Esophagus (tissue), 2 donors: ENCODE data around the gene ADGRL2. TPM values are rescaled to one million over a fixed set of nuclear protein-coding genes. Genes with fewer than 3 reads are reported as not detected.
"Not testable (repeated sequence)": the region's sequence is repeated elsewhere in the genome, so short reads cannot be mapped to it uniquely, and the experiment has no call there.

Source experiments
- H3K27ac ChIP-seq, 2 donors: one replicate each; pipeline ENCODE4 v1.5.1; 2013; ENCODE audit warnings: low read depth in 2 of 2, mild to moderate bottlenecking in 2 of 2, inconsistent platforms in 1 of 2, low read length in 1 of 2, moderate library complexity in 1 of 2
- H3K27me3 ChIP-seq, 2 donors: one replicate each; pipeline ENCODE4 v1.6.1; 2013; ENCODE audit warnings: low read length in 2 of 2, control low read depth in 1 of 2, mild to moderate bottlenecking in 1 of 2; ENCODE audit not compliant: insufficient read depth in 2 of 2, control insufficient read depth in 1 of 2
- H3K36me3 ChIP-seq, 2 donors: one replicate each; pipeline ENCODE4 v1.6.1; 2013; ENCODE audit warnings: low read length in 1 of 2; ENCODE audit not compliant: control insufficient read depth in 2 of 2, insufficient read depth in 2 of 2
- H3K4me1 ChIP-seq, 2 donors: one replicate each; pipeline ENCODE4 v1.6.1; 2013; ENCODE audit warnings: low read length in 1 of 2; ENCODE audit not compliant: control insufficient read depth in 2 of 2, insufficient read depth in 2 of 2
- H3K4me3 ChIP-seq, 2 donors: one replicate each; pipeline ENCODE4 v1.5.1; 2013; ENCODE audit warnings: low read length in 2 of 2, mild to moderate bottlenecking in 2 of 2, low read depth in 1 of 2, moderate library complexity in 1 of 2
- H3K9me3 ChIP-seq, 2 donors: one replicate each; pipeline ENCODE4 v1.6.1; 2013; ENCODE audit warnings: mild to moderate bottlenecking in 2 of 2, low read depth in 1 of 2, low read length in 1 of 2, moderate library complexity in 1 of 2; ENCODE audit not compliant: control insufficient read depth in 2 of 2, insufficient read depth in 1 of 2
- WGBS, 2 donors: extraction: QIAGEN DNeasy Blood & Tissue Kit; methylation state at CpG; one replicate each; pipeline ENCODE4 v1.1.7; 2013; 5-methylcytosine and 5-hydroxymethylcytosine counted together
- polyA plus RNA-seq, 2 donors: library from polyadenylated mRNA; stranded (reverse); fragments of 200-250 nt; gene quantifications; one replicate each; pipeline ENCODE4 v1.2.3, GENCODE V29; 2013
- donor health status: healthy with polysubstance abuse.
- donor health status: Bipolar disorder and iron deficiency.

Gene ADGRL2
- polyA plus RNA-seq, 2 donors = 25.3 to 26.0 TPM

- WGBS, 2 donors = 87 to 89% methylated on average over 6 of the region's 6 CpGs
- not testable (repeated sequence) for H3K36me3 ChIP-seq, H3K4me1 ChIP-seq, H3K9me3 ChIP-seq, H3K27ac ChIP-seq, H3K27me3 ChIP-seq, H3K4me3 ChIP-seq
Observed at GRCh38 chr1:81886292-81886691, 85.6 kb downstream of the ADGRL2 start.

GRCh38 chr1:81887421-81888144 lies 86.8 kb downstream of the ADGRL2 start:
- no peaks in the 10 kb centered on the region for H3K36me3 ChIP-seq
- 67 to 77% methylated on average over 5 of the region's 5 CpGs for WGBS, 2 donors
- no peak overlapping the region for H3K4me3 ChIP-seq
- no peaks in the 10 kb centered on the region for H3K27me3 ChIP-seq
- no peaks in the 10 kb centered on the region for H3K4me1 ChIP-seq
- H3K9me3 ChIP-seq = no peaks in the 10 kb centered on the region
- no peak overlapping the region for H3K27ac ChIP-seq

GRCh38 chr1:81889166-81889565 lies 88.4 kb downstream of the ADGRL2 start:
- Histone ChIP-seq H3K9me3 (no peaks in the 10 kb centered on the region), H3K4me1 (no peaks in the 10 kb centered on the region), H3K36me3 (no peaks in the 10 kb centered on the region), H3K27me3 (no peaks in the 10 kb centered on the region), H3K4me3 (no peak overlapping the region), H3K27ac (no peak overlapping the region)
- WGBS, 2 donors = 92% methylated on average over 4 of the region's 4 CpGs

GRCh38 chr1:81894867-81895266 lies 94.1 kb downstream of the ADGRL2 start:
- H3K36me3 ChIP-seq = no peaks in the 10 kb centered on the region
- no peaks in the 10 kb centered on the region for H3K9me3 ChIP-seq
- no peaks in the 10 kb centered on the region for H3K4me1 ChIP-seq
- WGBS, 2 donors = 86 to 93% methylated on average over 2 of the region's 2 CpGs
- no peaks in the 10 kb centered on the region for H3K27me3 ChIP-seq
- H3K4me3 ChIP-seq = no peak overlapping the region
- no peak overlapping the region for H3K27ac ChIP-seq

GRCh38 chr1:81899214-81899821 lies 98.6 kb downstream of the ADGRL2 start:
- Histone ChIP-seq H3K4me3 (no peak overlapping the region), H3K27me3 (no peaks in the 10 kb centered on the region), H3K4me1 (no peaks in the 10 kb centered on the region), H3K27ac (no peak overlapping the region), H3K36me3 (no peaks in the 10 kb centered on the region), H3K9me3 (no peaks in the 10 kb centered on the region)
- 87 to 93% methylated on average over 5 of the region's 5 CpGs for WGBS, 2 donors

GRCh38 chr1:81907575-81907974 lies 106.8 kb downstream of the ADGRL2 start:
- no peak overlapping the region for H3K27ac ChIP-seq
- no peaks in the 10 kb centered on the region for H3K9me3 ChIP-seq
- H3K27me3 ChIP-seq = no peaks in the 10 kb centered on the region
- 89 to 90% methylated on average over 2 of the region's 2 CpGs for WGBS, 2 donors
- no peaks in the 10 kb centered on the region for H3K36me3 ChIP-seq
- no peak overlapping the region for H3K4me3 ChIP-seq
- no peaks in the 10 kb centered on the region for H3K4me1 ChIP-seq

GRCh38 chr1:81912383-81912782 lies 111.6 kb downstream of the ADGRL2 start:
- H3K36me3 ChIP-seq = no peaks in the 10 kb centered on the region
- no peaks in the 10 kb centered on the region for H3K9me3 ChIP-seq
- no peaks in the 10 kb centered on the region for H3K27me3 ChIP-seq
- WGBS, 2 donors = 45 to 52% methylated on average over 3 of the region's 3 CpGs
- H3K27ac ChIP-seq = no peak overlapping the region
- H3K4me1 ChIP-seq = no peaks in the 10 kb centered on the region
- no peak overlapping the region for H3K4me3 ChIP-seq

- WGBS, 2 donors = 56 to 77% methylated on average over 3 of the region's 3 CpGs
- no peaks in the 10 kb centered on the region for H3K27me3 ChIP-seq
Observed at GRCh38 chr1:81915937-81916336, 115.2 kb downstream of the ADGRL2 start.

GRCh38 chr1:81920245-81920740 lies 119.6 kb downstream of the ADGRL2 start:
- no peaks in the 10 kb centered on the region for H3K9me3 ChIP-seq
- 56 to 60% methylated on average over 6 of the region's 6 CpGs for WGBS, 2 donors
- no peak overlapping the region for H3K27ac ChIP-seq
- no peaks in the 10 kb centered on the region for H3K27me3 ChIP-seq
- no peaks in the 10 kb centered on the region for H3K36me3 ChIP-seq
- no peak overlapping the region for H3K4me3 ChIP-seq
- H3K4me1 ChIP-seq = no peaks in the 10 kb centered on the region

More at GRCh38 chr1:81915937-81916336, 115.2 kb downstream of the ADGRL2 start:
- Histone ChIP-seq H3K4me1 (no peaks in the 10 kb centered on the region), H3K36me3 (no peaks in the 10 kb centered on the region), H3K27ac (no peak overlapping the region), H3K9me3 (no peaks in the 10 kb centered on the region), H3K4me3 (no peak overlapping the region)

- H3K4me3 ChIP-seq = no peak overlapping the region
- WGBS, 2 donors = 51 to 57% methylated on average over 2 of the region's 2 CpGs
- no peaks in the 10 kb centered on the region for H3K36me3 ChIP-seq
- no peaks in the 10 kb centered on the region for H3K9me3 ChIP-seq
- H3K27me3 ChIP-seq = no peaks in the 10 kb centered on the region
- no peak overlapping the region for H3K27ac ChIP-seq
- no peaks in the 10 kb centered on the region for H3K4me1 ChIP-seq
Observed at GRCh38 chr1:81920886-81921285, 120.2 kb downstream of the ADGRL2 start.
